Neural cell (in vitro differentiated cells): ENCODE data around the gene FOXI3. TPM values are rescaled to one million over a fixed set of nuclear protein-coding genes. Genes with fewer than 3 reads are reported as not detected.

ENCODE experiments used
- H2AFZ ChIP-seq: fragments of 200-600, 300-800 bp; sonication (generic), shearing (Covaris generic); 2 replicates; pipeline ENCODE4 v1.6.0; 2014; ENCODE audit warnings: low read depth, mild to moderate bottlenecking, antibody characterized with exemption, low read length, moderate library complexity
- H3F3A ChIP-seq: fragments of 200-600 bp; shearing (Covaris generic); 2 replicates; pipeline ENCODE4 v1.6.1; 2016; ENCODE audit warnings: mild to moderate bottlenecking, moderate library complexity, mixed read lengths, antibody characterized with exemption, low read length; ENCODE audit not compliant: insufficient read depth, poor library complexity, severe bottlenecking
- H3K27ac ChIP-seq: fragments of 200-600, 300-800 bp; sonication (generic), shearing (Covaris generic); 2 replicates; pipeline ENCODE4 v1.5.1; 2014; ENCODE audit warnings: mild to moderate bottlenecking, low read length, moderate library complexity
- H3K27me3 ChIP-seq: fragments of 300-800, 200-600 bp; sonication (generic), shearing (Covaris generic); 2 replicates; pipeline ENCODE4 v1.6.0; 2014; ENCODE audit warnings: mild to moderate bottlenecking, low read depth, low read length, moderate library complexity; ENCODE audit not compliant: insufficient read depth
- H3K36me3 ChIP-seq: fragments of 300-800, 200-600 bp; sonication (generic), shearing (Covaris generic); 2 replicates; pipeline ENCODE4 v1.5.1; 2014; ENCODE audit warnings: mild to moderate bottlenecking, antibody characterized with exemption, low read length, moderate library complexity; ENCODE audit not compliant: insufficient read depth
- H3K4me2 ChIP-seq: fragments of 300-800, 200-600 bp; sonication (generic), shearing (Covaris generic); 2 replicates; pipeline ENCODE4 v1.6.0; 2014; ENCODE audit warnings: mild to moderate bottlenecking, low read length
- H3K4me3 ChIP-seq: fragments of 300-800, 200-600 bp; sonication (generic), shearing (Covaris generic); 2 replicates; pipeline ENCODE4 v1.5.1; 2014; ENCODE audit warnings: mild to moderate bottlenecking, low read length, moderate library complexity
- H3K79me2 ChIP-seq: fragments of 200-600 bp; shearing (Covaris generic); replicated peaks from 2 replicates; pipeline ENCODE4 v1.6.0; 2014; ENCODE audit warnings: mild to moderate bottlenecking, low read length, moderate library complexity; ENCODE audit not compliant: insufficient read depth
- H3K9ac ChIP-seq: fragments of 300-800, 200-600 bp; sonication (generic), shearing (Covaris generic); 2 replicates; pipeline ENCODE4 v1.6.1; 2016; ENCODE audit warnings: mild to moderate bottlenecking, low read length, mixed read lengths
- H3K9me2 ChIP-seq: fragments of 200-600 bp; shearing (Covaris generic); 2 replicates; pipeline ENCODE4 v1.6.1; 2016; ENCODE audit warnings: mild to moderate bottlenecking, low read length, mixed read lengths; ENCODE audit not compliant: insufficient read depth
- H3K9me3 ChIP-seq: fragments of 200-600, 300-800 bp; sonication (generic), shearing (Covaris generic); 2 replicates; pipeline ENCODE4 v1.6.1; 2016; ENCODE audit warnings: mild to moderate bottlenecking, mixed run types, low read length, moderate library complexity, mixed read lengths
- H4K20me1 ChIP-seq: fragments of 200-600 bp; shearing (Covaris generic); 2 replicates; pipeline ENCODE4 v1.6.1; 2016; ENCODE audit warnings: mild to moderate bottlenecking, mixed run types; ENCODE audit not compliant: insufficient read depth
- EP300 ChIP-seq: fragments of 450-650 bp; conservative IDR thresholded peaks from 2 replicates; pipeline ENCODE4 v1.6.1; 2014; ENCODE audit warnings: antibody characterized with exemption, mild to moderate bottlenecking, moderate library complexity; ENCODE audit not compliant: poor library complexity, severe bottlenecking
- EZH2 ChIP-seq: fragments of 200-600, 300-800 bp; shearing (Covaris generic), sonication (generic); IDR thresholded peaks from 2 replicates; pipeline ENCODE4 v1.6.1; 2014; ENCODE audit warnings: antibody characterized with exemption, low read length, borderline replicate concordance, mild to moderate bottlenecking; ENCODE audit not compliant: insufficient read depth, poor library complexity, severe bottlenecking
- MXI1 ChIP-seq: fragments of 450-650 bp; conservative IDR thresholded peaks from 2 replicates; pipeline ENCODE4 v1.6.1; 2014; ENCODE audit warnings: antibody characterized with exemption, mild to moderate bottlenecking; ENCODE audit not compliant: poor library complexity, severe bottlenecking
- POLR2AphosphoS5 ChIP-seq: IDR thresholded peaks from 2 replicates; pipeline ENCODE4 v1.6.1; 2012
- RAD21 ChIP-seq: fragments of 450-650 bp; conservative IDR thresholded peaks from 2 replicates; pipeline ENCODE4 v1.6.1; 2014; ENCODE audit warnings: antibody characterized with exemption, mild to moderate bottlenecking, moderate library complexity
- SMC3 ChIP-seq: fragments of 450-650 bp; conservative IDR thresholded peaks from 2 replicates; pipeline ENCODE4 v1.6.1; 2014; ENCODE audit warnings: antibody characterized with exemption, mild to moderate bottlenecking, moderate library complexity; ENCODE audit not compliant: poor library complexity
- TAF1 ChIP-seq: IDR thresholded peaks from 2 replicates; pipeline ENCODE4 v1.6.1; 2012; ENCODE audit warnings: low read depth
- polyA plus RNA-seq: library from polyadenylated mRNA; depleted of rRNA; stranded (reverse); fragments of >200 nt; gene quantifications from 2 replicates; pipeline ENCODE4 v1.2.3, GENCODE V29; 2014
- TF ChIP-seq, protein P1 (sequence below): IDR thresholded peaks from 2 replicates; pipeline ENCODE4 v1.6.1; 2012; ENCODE audit warnings: borderline replicate concordance
- TF ChIP-seq, protein P2 (sequence below): fragments of 450-650 bp; IDR thresholded peaks from 2 replicates; pipeline ENCODE4 v1.5.1; 2014; ENCODE audit warnings: antibody characterized with exemption, mild to moderate bottlenecking, moderate library complexity; ENCODE audit not compliant: poor library complexity, severe bottlenecking

FOXI3 gene
- polyA plus RNA-seq, 1 donor from 2014 or later, result not detected

- H4K20me1 ChIP-seq, result no peaks in the 10 kb centered on the region
- TF ChIP-seq RAD21 (no peak), EP300 (no peak), TAF1 (no peak), MXI1 (no peak), POLR2AphosphoS5 (no peak), SMC3 (no peak), EZH2 (no peak)
- TF ChIP-seq, protein P1, sequence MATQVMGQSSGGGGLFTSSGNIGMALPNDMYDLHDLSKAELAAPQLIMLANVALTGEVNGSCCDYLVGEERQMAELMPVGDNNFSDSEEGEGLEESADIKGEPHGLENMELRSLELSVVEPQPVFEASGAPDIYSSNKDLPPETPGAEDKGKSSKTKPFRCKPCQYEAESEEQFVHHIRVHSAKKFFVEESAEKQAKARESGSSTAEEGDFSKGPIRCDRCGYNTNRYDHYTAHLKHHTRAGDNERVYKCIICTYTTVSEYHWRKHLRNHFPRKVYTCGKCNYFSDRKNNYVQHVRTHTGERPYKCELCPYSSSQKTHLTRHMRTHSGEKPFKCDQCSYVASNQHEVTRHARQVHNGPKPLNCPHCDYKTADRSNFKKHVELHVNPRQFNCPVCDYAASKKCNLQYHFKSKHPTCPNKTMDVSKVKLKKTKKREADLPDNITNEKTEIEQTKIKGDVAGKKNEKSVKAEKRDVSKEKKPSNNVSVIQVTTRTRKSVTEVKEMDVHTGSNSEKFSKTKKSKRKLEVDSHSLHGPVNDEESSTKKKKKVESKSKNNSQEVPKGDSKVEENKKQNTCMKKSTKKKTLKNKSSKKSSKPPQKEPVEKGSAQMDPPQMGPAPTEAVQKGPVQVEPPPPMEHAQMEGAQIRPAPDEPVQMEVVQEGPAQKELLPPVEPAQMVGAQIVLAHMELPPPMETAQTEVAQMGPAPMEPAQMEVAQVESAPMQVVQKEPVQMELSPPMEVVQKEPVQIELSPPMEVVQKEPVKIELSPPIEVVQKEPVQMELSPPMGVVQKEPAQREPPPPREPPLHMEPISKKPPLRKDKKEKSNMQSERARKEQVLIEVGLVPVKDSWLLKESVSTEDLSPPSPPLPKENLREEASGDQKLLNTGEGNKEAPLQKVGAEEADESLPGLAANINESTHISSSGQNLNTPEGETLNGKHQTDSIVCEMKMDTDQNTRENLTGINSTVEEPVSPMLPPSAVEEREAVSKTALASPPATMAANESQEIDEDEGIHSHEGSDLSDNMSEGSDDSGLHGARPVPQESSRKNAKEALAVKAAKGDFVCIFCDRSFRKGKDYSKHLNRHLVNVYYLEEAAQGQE, result no peak
- TF ChIP-seq, protein P2, sequence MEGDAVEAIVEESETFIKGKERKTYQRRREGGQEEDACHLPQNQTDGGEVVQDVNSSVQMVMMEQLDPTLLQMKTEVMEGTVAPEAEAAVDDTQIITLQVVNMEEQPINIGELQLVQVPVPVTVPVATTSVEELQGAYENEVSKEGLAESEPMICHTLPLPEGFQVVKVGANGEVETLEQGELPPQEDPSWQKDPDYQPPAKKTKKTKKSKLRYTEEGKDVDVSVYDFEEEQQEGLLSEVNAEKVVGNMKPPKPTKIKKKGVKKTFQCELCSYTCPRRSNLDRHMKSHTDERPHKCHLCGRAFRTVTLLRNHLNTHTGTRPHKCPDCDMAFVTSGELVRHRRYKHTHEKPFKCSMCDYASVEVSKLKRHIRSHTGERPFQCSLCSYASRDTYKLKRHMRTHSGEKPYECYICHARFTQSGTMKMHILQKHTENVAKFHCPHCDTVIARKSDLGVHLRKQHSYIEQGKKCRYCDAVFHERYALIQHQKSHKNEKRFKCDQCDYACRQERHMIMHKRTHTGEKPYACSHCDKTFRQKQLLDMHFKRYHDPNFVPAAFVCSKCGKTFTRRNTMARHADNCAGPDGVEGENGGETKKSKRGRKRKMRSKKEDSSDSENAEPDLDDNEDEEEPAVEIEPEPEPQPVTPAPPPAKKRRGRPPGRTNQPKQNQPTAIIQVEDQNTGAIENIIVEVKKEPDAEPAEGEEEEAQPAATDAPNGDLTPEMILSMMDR, result no peak
- H3K27ac ChIP-seq, result no peak overlapping the region
- no peak overlapping the region for H3K4me3 ChIP-seq
- H3K79me2 ChIP-seq, result no peaks in the 10 kb centered on the region
- H3K9me3 ChIP-seq, result no peaks in the 10 kb centered on the region
- H3K9me2 ChIP-seq, result no peaks in the 10 kb centered on the region
- H3K9ac ChIP-seq, result no peak overlapping the region
- H2AFZ ChIP-seq, result no peak overlapping the region
- H3F3A ChIP-seq, result no peaks in the 10 kb centered on the region
- H3K36me3 ChIP-seq, result no peaks in the 10 kb centered on the region
- H3K4me2 ChIP-seq, result no peak overlapping the region
- H3K27me3 ChIP-seq, result no peaks in the 10 kb centered on the region
These were observed 10.4 kb downstream of the FOXI3 start for GRCh38 chr2:88442061-88442460.

DNA sequence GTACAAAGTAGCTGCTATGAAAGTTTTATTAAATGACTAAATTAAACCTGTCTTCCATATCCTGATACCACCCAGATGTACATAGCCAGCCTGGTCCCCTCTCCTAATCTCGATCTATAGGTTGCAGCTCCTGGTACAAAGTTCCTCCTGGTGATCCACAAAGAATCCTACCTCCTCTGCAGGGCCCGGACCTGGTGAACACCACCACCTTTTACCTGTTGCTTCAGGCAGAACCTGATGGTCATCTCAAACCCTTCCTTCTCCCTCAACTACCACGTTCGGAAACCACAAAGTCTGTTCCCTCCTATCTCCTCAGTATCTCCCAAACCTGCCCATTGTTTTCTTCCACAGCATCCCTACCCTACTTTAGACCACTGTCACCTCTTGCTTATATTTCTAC, 15.5 kb downstream of the FOXI3 start:
- no peaks in the 10 kb centered on the region for H3K79me2 ChIP-seq

More for the DNA sequence above, 15.5 kb downstream of the FOXI3 start:
- no peaks in the 10 kb centered on the region for H3K9me3 ChIP-seq
- no peaks in the 10 kb centered on the region for H4K20me1 ChIP-seq
- no peak overlapping the region for H3K4me3 ChIP-seq
- no peak overlapping the region for H2AFZ ChIP-seq
- H3F3A ChIP-seq, result no peaks in the 10 kb centered on the region
- H3K9ac ChIP-seq, result no peak overlapping the region
- H3K27me3 ChIP-seq, result no peaks in the 10 kb centered on the region
- TF ChIP-seq EZH2 (no peak), TAF1 (no peak), POLR2AphosphoS5 (no peak), MXI1 (no peak)
- no peak overlapping the region for H3K27ac ChIP-seq
- H3K9me2 ChIP-seq, result no peaks in the 10 kb centered on the region
- no peaks in the 10 kb centered on the region for H3K36me3 ChIP-seq
- H3K4me2 ChIP-seq, result no peak overlapping the region
